IPS-18a (cell line): ENCODE measurements around the gene MYL2.
"Not testable (repeated sequence)": the region's sequence is repeated elsewhere in the genome, so short reads cannot be mapped to it uniquely, and the experiment has no call there.

Experiments
- H3K27ac ChIP-seq: one replicate; pipeline ENCODE4 v1.5.1; 2013; ENCODE audit warnings: low read length
- H3K27me3 ChIP-seq: one replicate; pipeline ENCODE4 v1.6.1; 2013; ENCODE audit warnings: mild to moderate bottlenecking, low read length; ENCODE audit not compliant: control insufficient read depth, insufficient read depth
- H3K36me3 ChIP-seq: one replicate; pipeline ENCODE4 v1.6.1; 2013; ENCODE audit warnings: low read depth, low read length; ENCODE audit not compliant: control insufficient read depth
- H3K4me1 ChIP-seq: one replicate; pipeline ENCODE4 v1.6.1; 2013; ENCODE audit warnings: low read depth, low read length; ENCODE audit not compliant: control insufficient read depth
- H3K4me3 ChIP-seq: one replicate; pipeline ENCODE4 v1.5.1; 2013; ENCODE audit warnings: low read length
- H3K9ac ChIP-seq: one replicate; pipeline ENCODE4 v1.6.1; 2013; ENCODE audit warnings: mild to moderate bottlenecking, low read length, moderate library complexity
- H3K9me3 ChIP-seq: one replicate; pipeline ENCODE4 v1.6.1; 2013; ENCODE audit warnings: low read depth, low read length; ENCODE audit not compliant: control insufficient read depth

MYL2 gene, protein sequence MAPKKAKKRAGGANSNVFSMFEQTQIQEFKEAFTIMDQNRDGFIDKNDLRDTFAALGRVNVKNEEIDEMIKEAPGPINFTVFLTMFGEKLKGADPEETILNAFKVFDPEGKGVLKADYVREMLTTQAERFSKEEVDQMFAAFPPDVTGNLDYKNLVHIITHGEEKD

DNA sequence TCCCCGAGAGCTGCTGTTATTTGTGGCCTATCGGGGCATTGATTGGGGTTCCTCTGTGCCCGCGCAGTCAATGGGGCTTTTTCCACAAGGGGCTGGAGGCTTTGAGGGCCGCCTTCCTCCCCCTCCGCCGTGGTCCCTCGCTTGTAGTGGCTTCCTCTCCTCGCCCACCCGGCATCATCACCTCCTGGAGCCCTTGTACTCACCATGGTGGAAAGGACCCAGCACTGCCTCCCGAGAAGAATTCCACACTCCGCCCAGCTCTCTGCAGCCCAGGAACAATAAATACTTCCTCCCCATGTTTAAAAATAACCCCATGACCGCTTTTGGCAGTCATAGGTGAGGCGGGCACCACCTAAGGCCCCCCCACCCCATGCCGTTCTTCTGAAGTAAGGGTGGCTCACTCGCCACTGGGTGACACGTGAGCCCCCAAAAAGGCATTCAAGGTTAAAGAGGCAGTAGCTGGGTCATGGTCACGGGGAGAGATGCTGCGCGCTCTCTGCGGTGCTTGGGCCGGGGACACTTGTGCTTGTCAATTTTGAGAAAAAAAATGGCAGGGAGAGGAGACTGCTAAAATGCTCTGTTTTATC is at the start of gene MYL2:
Gene MYL2, minus strand, starts transcription at position 256 of the 587 bp plus-strand sequence. Its CDS starts 50 bp downstream, at position 206.
- Histone ChIP-seq H3K4me1 (no peaks in the 10 kb centered on the region), H3K4me3 (no peak within 1 kb of the TSS), H3K9me3 (no peaks in the 10 kb centered on the region), H3K9ac (no peak within 1 kb of the TSS), H3K27ac (no peak within 1 kb of the TSS), H3K36me3 (no peaks in the 10 kb centered on the region), H3K27me3 (no peaks in the 10 kb centered on the region)

DNA sequence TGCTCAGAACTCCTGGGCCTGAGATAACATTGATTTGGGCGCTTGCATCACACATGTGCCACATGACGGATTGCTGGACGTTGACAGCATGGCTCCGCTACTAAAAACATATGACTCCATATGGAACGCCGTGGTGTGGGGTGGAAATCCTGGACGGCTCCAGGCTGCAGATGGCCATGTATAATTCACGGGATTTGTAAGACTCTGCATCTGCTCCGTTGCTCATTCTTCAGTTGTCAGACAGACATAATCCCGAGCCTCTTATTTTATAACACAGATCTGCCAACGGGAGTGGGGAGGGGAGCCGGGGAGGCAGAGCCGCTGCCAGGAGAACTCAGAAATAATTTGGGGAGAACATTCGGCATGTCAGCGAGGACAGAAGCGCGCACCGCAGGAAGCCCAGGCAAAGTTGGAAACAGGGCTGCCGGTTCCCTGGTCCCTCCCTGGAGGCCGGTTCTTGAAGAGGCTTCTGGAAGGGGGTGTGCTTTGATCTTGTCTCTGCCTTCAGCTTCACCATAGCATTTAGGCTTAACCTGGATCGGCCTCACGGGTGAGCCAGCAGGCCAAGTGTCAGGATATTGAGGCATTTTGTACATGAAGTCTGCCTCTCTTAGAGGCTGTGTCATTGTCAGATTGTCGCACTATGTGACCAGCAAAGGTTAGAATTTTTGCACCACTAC is 45.8 kb upstream of the MYL2 start:
- H3K36me3 ChIP-seq: no peaks in the 10 kb centered on the region
- H3K4me1 ChIP-seq: no peaks in the 10 kb centered on the region
- no peaks in the 10 kb centered on the region for H3K27me3 ChIP-seq
- H3K4me3 ChIP-seq: no peak overlapping the region
- H3K9ac ChIP-seq: no peak overlapping the region
- no peaks in the 10 kb centered on the region for H3K9me3 ChIP-seq
- no peak overlapping the region for H3K27ac ChIP-seq

DNA sequence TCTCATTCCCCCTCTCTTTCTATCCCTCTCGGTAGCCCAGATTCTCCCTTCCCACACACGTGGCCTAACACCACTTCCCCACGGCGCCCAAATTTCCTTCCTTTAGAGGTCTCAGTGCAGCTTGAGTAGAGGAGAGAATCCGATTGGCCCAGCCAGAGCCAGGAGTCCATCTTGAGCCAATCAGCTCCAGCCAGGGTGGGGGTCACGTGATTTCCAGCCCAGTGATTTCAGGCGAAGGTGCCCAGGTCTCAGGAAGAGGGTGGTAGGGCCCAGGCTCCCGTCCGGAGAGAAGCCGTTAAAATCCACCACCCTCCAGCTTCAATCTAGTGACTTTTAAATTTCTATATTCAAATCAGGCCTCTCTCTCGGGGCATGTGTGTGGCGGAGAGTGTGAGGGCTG is 45.2 kb upstream of the MYL2 start:
- no peak overlapping the region for H3K27ac ChIP-seq
- H3K9ac ChIP-seq: no peak overlapping the region
- no peaks in the 10 kb centered on the region for H3K4me1 ChIP-seq
- H3K4me3 ChIP-seq: no peak overlapping the region
- no peaks in the 10 kb centered on the region for H3K9me3 ChIP-seq
- H3K27me3 ChIP-seq: no peaks in the 10 kb centered on the region
- no peaks in the 10 kb centered on the region for H3K36me3 ChIP-seq

DNA sequence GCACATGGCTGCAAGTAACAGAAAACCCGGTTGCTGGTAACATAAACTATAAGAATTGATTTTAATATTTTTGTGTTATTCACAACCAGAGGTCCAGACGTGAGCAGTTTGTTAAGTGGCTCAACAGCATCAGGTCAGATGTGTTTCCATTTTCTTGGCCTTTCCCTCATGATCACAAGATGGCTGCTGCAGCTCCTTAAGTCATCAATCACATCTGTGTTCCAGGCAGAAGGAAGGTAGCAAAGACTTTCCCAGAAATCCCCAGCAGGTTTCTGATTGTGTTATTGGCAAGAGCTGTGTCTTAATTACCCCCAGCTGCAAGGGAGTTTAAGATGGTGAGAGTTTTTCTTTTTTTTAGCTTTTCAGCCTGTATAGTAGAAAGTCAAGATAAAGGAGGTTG is 40.4 kb upstream of the MYL2 start:
- Histone ChIP-seq H3K4me3 (no peak overlapping the region), H3K36me3 (no peaks in the 10 kb centered on the region), H3K27me3 (no peaks in the 10 kb centered on the region), H3K9ac (no peak overlapping the region), H3K27ac (no peak overlapping the region), H3K9me3 (no peaks in the 10 kb centered on the region), H3K4me1 (no peaks in the 10 kb centered on the region)

DNA sequence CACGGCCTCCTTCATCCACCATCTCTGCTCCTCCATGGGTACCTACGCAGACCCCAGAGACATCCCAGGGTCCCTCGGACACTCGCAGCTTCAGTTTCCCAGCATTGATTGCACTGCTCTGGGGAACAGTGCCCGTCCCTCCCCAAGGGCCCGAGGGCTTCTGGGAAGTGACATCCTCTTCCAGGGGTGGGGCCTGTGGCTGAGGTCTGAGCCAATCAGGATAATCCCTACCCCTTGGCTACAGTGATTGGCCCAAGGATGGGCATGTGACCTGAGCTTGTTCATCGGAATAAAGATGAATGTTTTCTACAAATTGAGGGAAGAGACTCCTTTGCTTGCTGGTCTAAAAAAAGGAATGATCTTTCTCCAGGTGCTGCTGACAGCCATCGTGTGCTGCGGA is 37.3 kb upstream of the MYL2 start:
- Histone ChIP-seq H3K9ac (no peak overlapping the region), H3K27me3 (no peaks in the 10 kb centered on the region), H3K27ac (no peak overlapping the region), H3K4me3 (no peak overlapping the region), H3K9me3 (no peaks in the 10 kb centered on the region), H3K36me3 (no peaks in the 10 kb centered on the region), H3K4me1 (no peaks in the 10 kb centered on the region)

DNA sequence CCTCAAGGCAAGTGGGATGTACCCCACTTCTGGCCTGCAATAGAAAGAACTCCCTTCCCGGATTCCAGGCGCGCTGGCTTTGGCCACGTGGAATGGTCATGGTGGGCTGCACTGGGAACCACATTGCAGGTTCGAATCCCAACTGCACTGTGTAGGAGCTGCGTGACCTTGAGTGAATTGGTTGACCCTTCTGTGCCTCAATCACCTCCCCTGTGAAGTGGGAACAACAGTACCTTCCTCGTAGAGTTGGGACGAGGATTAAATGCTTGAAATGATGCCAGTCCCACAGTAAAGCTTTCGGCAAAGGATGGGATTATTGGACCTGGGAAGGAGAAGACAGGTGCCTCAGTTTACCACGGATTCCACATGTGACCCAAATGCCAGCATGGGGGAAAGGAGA is 36.8 kb upstream of the MYL2 start:
- Histone ChIP-seq H3K9me3 (no peaks in the 10 kb centered on the region), H3K9ac (no peak overlapping the region), H3K36me3 (no peaks in the 10 kb centered on the region), H3K27ac (no peak overlapping the region), H3K4me1 (no peaks in the 10 kb centered on the region), H3K27me3 (no peaks in the 10 kb centered on the region), H3K4me3 (no peak overlapping the region)

DNA sequence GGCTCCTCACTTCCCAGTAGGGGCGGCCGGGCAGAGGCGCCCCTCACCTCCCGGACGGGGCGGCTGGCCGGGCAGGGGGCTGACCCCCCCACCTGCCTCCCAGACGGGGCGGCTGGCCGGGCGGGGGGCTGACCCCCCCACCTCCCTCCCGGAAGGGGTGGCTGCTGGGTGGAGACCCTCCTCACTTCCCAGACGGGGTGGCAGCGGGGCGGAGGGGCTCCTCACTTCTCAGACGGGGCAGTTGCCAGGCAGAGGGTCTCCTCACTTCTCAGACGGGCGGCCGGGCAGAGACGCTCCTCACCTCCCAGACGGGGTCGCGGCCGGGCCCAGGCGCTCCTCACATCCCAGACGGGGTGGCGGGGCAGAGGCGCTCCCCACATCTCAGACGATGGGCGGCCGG is 30.5 kb upstream of the MYL2 start:
- not testable (repeated sequence) for H3K36me3 ChIP-seq, H3K27me3 ChIP-seq, H3K9me3 ChIP-seq, H3K4me1 ChIP-seq, H3K4me3 ChIP-seq, H3K9ac ChIP-seq, H3K27ac ChIP-seq

DNA sequence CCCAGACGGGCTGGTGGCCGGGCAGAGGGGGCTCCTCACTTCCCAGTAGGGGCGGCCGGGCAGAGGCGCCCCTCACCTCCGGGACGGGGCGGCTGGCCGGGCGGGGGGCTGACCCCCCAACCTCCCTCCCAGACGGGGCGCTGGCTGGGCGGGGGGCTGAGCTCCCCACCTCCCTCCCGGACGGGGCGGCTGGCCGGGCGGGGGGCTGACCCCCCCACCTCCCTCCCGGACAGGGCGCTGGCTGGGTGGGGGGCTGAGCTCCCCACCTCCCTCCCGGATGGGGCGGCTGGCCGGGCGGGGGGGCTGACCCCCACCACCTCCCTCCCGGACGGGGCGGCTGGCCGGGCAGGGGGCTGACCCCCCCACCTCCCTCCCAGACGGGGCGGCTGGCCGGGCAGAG is 30.1 kb upstream of the MYL2 start:
- not testable (repeated sequence) for H3K9me3 ChIP-seq, H3K36me3 ChIP-seq, H3K4me3 ChIP-seq, H3K4me1 ChIP-seq, H3K27me3 ChIP-seq, H3K9ac ChIP-seq, H3K27ac ChIP-seq

DNA sequence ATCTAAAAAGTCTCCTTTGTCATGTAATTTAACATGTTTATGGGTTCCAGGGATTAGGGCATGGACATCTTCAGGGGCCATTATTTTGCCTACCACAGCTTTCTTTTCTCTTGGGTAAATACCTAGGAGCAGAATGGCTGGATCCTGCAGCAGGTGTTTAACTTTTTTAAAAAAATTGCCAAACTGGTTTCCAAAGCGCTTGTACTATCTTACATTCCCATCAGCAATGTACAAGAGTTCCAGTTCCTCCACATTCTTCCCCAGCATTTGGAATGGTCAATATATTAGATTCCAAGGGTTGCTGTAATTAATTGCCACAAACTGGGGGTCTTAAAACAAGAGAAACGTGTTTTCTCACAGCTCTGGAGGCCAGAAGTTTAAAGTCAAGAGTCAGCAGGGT is 27.7 kb upstream of the MYL2 start:
- Histone ChIP-seq H3K9me3 (no peaks in the 10 kb centered on the region), H3K27me3 (no peaks in the 10 kb centered on the region), H3K4me1 (no peaks in the 10 kb centered on the region), H3K36me3 (no peaks in the 10 kb centered on the region), H3K4me3 (no peak overlapping the region), H3K27ac (no peak overlapping the region), H3K9ac (no peak overlapping the region)

DNA sequence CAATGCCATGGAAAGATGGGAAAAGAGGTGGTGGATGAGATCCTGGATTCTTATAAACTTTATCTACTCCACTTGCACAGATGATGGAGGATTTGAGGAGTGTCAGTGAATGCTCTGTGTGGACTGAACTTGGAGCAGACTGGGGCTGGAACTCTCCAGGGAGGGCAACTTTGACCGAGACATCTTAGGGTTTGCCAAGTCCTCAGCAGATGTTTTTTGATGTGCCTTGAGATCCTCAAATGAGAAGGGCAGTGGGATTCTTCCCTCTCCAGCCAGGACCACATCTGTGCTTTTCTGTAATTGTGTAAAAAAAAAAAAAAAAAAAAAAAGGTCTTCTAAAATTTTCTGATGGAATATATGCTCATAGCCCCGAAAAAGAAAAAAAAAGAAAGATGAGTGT is 23.0 kb upstream of the MYL2 start:
- Histone ChIP-seq H3K4me3 (no peak overlapping the region), H3K4me1 (no peaks in the 10 kb centered on the region), H3K9me3 (no peaks in the 10 kb centered on the region), H3K36me3 (no peaks in the 10 kb centered on the region), H3K9ac (no peak overlapping the region), H3K27me3 (peaks cover 12% of the 10 kb centered on the region), H3K27ac (no peak overlapping the region)

DNA sequence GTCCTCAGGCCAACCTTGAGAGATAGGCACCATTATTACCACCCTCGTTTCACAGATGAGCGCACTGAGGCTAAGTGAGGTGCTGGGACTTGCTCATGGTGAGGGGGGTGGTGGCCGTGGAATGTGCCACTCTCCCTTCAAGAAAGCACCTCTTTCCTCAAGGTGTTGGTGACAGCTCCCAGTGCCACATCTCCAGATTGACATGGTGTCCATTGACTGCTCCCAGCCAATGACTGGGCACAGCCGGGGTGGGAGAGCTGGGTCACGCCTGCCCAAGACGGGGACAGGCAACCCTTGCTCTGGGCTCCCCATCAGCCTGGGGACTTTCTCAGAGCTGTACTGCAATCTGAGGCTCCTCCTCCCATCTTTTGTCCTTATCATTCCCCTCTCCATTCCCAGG is 21.0 kb upstream of the MYL2 start:
- peaks cover 21% of the 10 kb centered on the region for H3K27me3 ChIP-seq
- peaks cover 5% of the 10 kb centered on the region for H3K4me1 ChIP-seq
- H3K36me3 ChIP-seq: no peaks in the 10 kb centered on the region
- H3K9ac ChIP-seq: no peak overlapping the region
- no peaks in the 10 kb centered on the region for H3K9me3 ChIP-seq
- no peak overlapping the region for H3K4me3 ChIP-seq
- no peak overlapping the region for H3K27ac ChIP-seq

DNA sequence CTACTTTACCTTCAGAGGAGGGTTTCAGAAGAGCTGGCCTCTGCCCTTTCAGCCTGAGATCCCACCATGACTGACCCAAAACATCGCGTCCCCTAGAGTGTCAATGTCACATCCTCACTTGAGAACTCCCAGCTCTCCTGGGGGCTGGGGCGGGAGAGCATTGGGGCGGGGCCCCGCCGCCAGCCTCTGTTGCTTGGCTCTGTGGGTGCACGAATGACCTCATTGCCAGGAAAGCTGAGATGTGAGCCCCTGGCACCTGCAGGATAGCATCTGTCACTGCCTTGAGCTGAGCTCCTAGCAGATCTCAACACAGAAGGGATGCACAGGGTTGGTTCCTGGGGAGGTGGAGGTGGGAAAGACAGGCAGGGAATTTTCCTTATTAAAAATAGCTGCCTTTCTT is 20.6 kb upstream of the MYL2 start:
- no peaks in the 10 kb centered on the region for H3K9me3 ChIP-seq
- no peak overlapping the region for H3K9ac ChIP-seq
- H3K27me3 ChIP-seq: peaks cover 21% of the 10 kb centered on the region
- no peak overlapping the region for H3K4me3 ChIP-seq
- H3K4me1 ChIP-seq: peaks cover 9% of the 10 kb centered on the region
- no peak overlapping the region for H3K27ac ChIP-seq
- no peaks in the 10 kb centered on the region for H3K36me3 ChIP-seq
